GM18499 (cell line): ENCODE measurements around the gene DTX1.

ENCODE experiments used
- ATAC-seq: cut with Tn5 transposase; IDR thresholded peaks from one replicate; pipeline ENCODE4 v1.9.1; 2021; ENCODE audit warnings: moderate number of reproducible peaks; ENCODE audit not compliant: insufficient read depth, unreplicated experiment

Gene DTX1

GRCh38 chr12:113054948-113055486, 1.5 kb upstream of the DTX1 start:
- ATAC-seq, result no peak

GRCh38 chr12:113055594-113056380, 743 bp upstream of the DTX1 start:
- no peak for ATAC-seq

- no peak for ATAC-seq
These were observed 224 bp upstream of the DTX1 start for GRCh38 chr12:113056381-113056630.

- no peak for ATAC-seq
These were observed 1.3 kb downstream of the DTX1 start for GRCh38 chr12:113057565-113058485.

- ATAC-seq, result no peak
These were observed 2.0 kb downstream of the DTX1 start for GRCh38 chr12:113058553-113058952.

GRCh38 chr12:113059071-113059595, 2.6 kb downstream of the DTX1 start:
- no peak for ATAC-seq

- ATAC-seq, result no peak
These were observed 3.9 kb downstream of the DTX1 start for GRCh38 chr12:113060336-113060960.

- ATAC-seq, result no peak
These were observed 4.6 kb downstream of the DTX1 start for GRCh38 chr12:113061061-113061694.

GRCh38 chr12:113062502-113063395, 6.2 kb downstream of the DTX1 start:
- no peak for ATAC-seq

GRCh38 chr12:113063396-113064350, 7.1 kb downstream of the DTX1 start:
- ATAC-seq, result no peak

GRCh38 chr12:113064395-113065125, 8.0 kb downstream of the DTX1 start:
- ATAC-seq, result no peak

GRCh38 chr12:113065126-113066007, 8.8 kb downstream of the DTX1 start:
- ATAC-seq, result no peak

- ATAC-seq, result no peak
These were observed 10.4 kb downstream of the DTX1 start for GRCh38 chr12:113066813-113067400.

- no peak for ATAC-seq
These were observed 11.7 kb downstream of the DTX1 start for GRCh38 chr12:113067987-113068935.

- ATAC-seq, result no peak
These were observed 12.6 kb downstream of the DTX1 start for GRCh38 chr12:113069149-113069548.
